NT2/D1 (cell line): ENCODE measurements around the gene DSC1.
"Not testable (repeated sequence)": the region's sequence is repeated elsewhere in the genome, so short reads cannot be mapped to it uniquely, and the experiment has no call there.

Experiments used
- DNase-seq: peaks from one replicate; pipeline ENCODE4 v3.0.0-alpha.2; 2011; ENCODE audit warnings: low read depth, low spot score
- H3K27me3 ChIP-seq: 2 replicates; pipeline ENCODE4 v1.6.0; 2011; ENCODE audit warnings: mild to moderate bottlenecking; ENCODE audit not compliant: insufficient read length, insufficient read depth
- H3K36me3 ChIP-seq: 2 replicates; pipeline ENCODE4 v1.6.1; 2011; ENCODE audit warnings: mild to moderate bottlenecking, low read length, mixed read lengths; ENCODE audit not compliant: insufficient read depth, insufficient read length
- H3K4me1 ChIP-seq: 2 replicates; pipeline ENCODE4 v1.5.1; 2011; ENCODE audit not compliant: insufficient read depth, insufficient read length
- H3K4me3 ChIP-seq: 2 replicates; pipeline ENCODE4 v1.5.1; 2011; ENCODE audit warnings: low read depth; ENCODE audit not compliant: insufficient read length
- H3K9ac ChIP-seq: 2 replicates; pipeline ENCODE4 v1.6.0; 2011; ENCODE audit warnings: low read depth; ENCODE audit not compliant: insufficient read length
- H3K9me3 ChIP-seq: 2 replicates; pipeline ENCODE4 v1.5.1; 2011; ENCODE audit warnings: mild to moderate bottlenecking, low read length; ENCODE audit not compliant: insufficient read depth
- SUZ12 ChIP-seq: IDR thresholded peaks from 2 replicates; pipeline ENCODE4 v1.6.1; 2011; ENCODE audit not compliant: insufficient read length, insufficient read depth; ENCODE audit errors: extremely low read depth
- YY1 ChIP-seq: IDR thresholded peaks from 2 replicates; pipeline ENCODE4 v1.6.1; 2011; ENCODE audit not compliant: insufficient read length, insufficient read depth
- ZNF274 ChIP-seq: IDR thresholded peaks from 2 replicates; pipeline ENCODE4 v1.6.1; 2011; ENCODE audit warnings: mild to moderate bottlenecking, low read depth, low read length

DSC1 gene

GRCh38 chr18:31192086-31192776 lies 29.6 kb upstream of the DSC1 start:
- Histone ChIP-seq H3K4me3 (no peak overlapping the region), H3K27me3 (no peaks in the 10 kb centered on the region), H3K9ac (no peak overlapping the region), H3K4me1 (no peaks in the 10 kb centered on the region), H3K9me3 (no peaks in the 10 kb centered on the region), H3K36me3 (no peaks in the 10 kb centered on the region)
- DNase-seq, result no peak
- no peak for TF ChIP-seq ZNF274
- no peak for TF ChIP-seq YY1
- no peak for TF ChIP-seq SUZ12

- TF ChIP-seq YY1 (no peak), ZNF274 (no peak), SUZ12 (no peak)
- Histone ChIP-seq H3K4me1 (no peaks in the 10 kb centered on the region), H3K9ac (no peak overlapping the region), H3K36me3 (no peaks in the 10 kb centered on the region), H3K4me3 (no peak overlapping the region), H3K9me3 (no peaks in the 10 kb centered on the region), H3K27me3 (no peaks in the 10 kb centered on the region)
- DNase-seq, result no peak
Observed at GRCh38 chr18:31190919-31191318, 28.3 kb upstream of the DSC1 start.

- Histone ChIP-seq H3K9me3 (no peaks in the 10 kb centered on the region), H3K9ac (no peak overlapping the region), H3K27me3 (no peaks in the 10 kb centered on the region), H3K4me3 (no peak overlapping the region), H3K36me3 (no peaks in the 10 kb centered on the region), H3K4me1 (no peaks in the 10 kb centered on the region)
- TF ChIP-seq ZNF274, result no peak
- TF ChIP-seq YY1, result no peak
- TF ChIP-seq SUZ12, result no peak
- DNase-seq, result no peak
Observed at GRCh38 chr18:31189757-31190156, 27.1 kb upstream of the DSC1 start.

- no peak for TF ChIP-seq ZNF274
- TF ChIP-seq SUZ12, result no peak
- TF ChIP-seq YY1, result no peak
- DNase-seq, result no peak
- no peaks in the 10 kb centered on the region for H3K27me3 ChIP-seq
Observed at GRCh38 chr18:31185186-31185950, 22.7 kb upstream of the DSC1 start.

GRCh38 chr18:31183302-31183701 lies 20.6 kb upstream of the DSC1 start:
- Histone ChIP-seq H3K4me3 (no peak overlapping the region), H3K36me3 (no peaks in the 10 kb centered on the region)
- TF ChIP-seq SUZ12, result no peak
- no peak for TF ChIP-seq YY1
- no peak for TF ChIP-seq ZNF274

More at GRCh38 chr18:31185186-31185950, 22.7 kb upstream of the DSC1 start:
- Histone ChIP-seq H3K4me3 (no peak overlapping the region), H3K4me1 (no peaks in the 10 kb centered on the region), H3K9ac (no peak overlapping the region), H3K9me3 (no peaks in the 10 kb centered on the region), H3K36me3 (no peaks in the 10 kb centered on the region)

GRCh38 chr18:31177369-31177768 lies 14.7 kb upstream of the DSC1 start:
- H3K4me3 ChIP-seq, DNase-seq, H3K9ac ChIP-seq, H3K36me3 ChIP-seq, H3K9me3 ChIP-seq, H3K4me1 ChIP-seq, H3K27me3 ChIP-seq: not testable (repeated sequence)

More at GRCh38 chr18:31183302-31183701, 20.6 kb upstream of the DSC1 start:
- H3K9me3 ChIP-seq, result no peaks in the 10 kb centered on the region
- H3K27me3 ChIP-seq, result no peaks in the 10 kb centered on the region
- H3K9ac ChIP-seq, result no peak overlapping the region
- no peak for DNase-seq
- no peaks in the 10 kb centered on the region for H3K4me1 ChIP-seq

GRCh38 chr18:31176531-31176930 lies 13.9 kb upstream of the DSC1 start:
- Histone ChIP-seq H3K4me1 (no peaks in the 10 kb centered on the region), H3K9me3 (no peaks in the 10 kb centered on the region), H3K4me3 (no peak overlapping the region), H3K36me3 (no peaks in the 10 kb centered on the region), H3K9ac (no peak overlapping the region), H3K27me3 (no peaks in the 10 kb centered on the region)
- no peak for DNase-seq
- TF ChIP-seq SUZ12 (no peak), YY1 (no peak), ZNF274 (no peak)
